Fibroblast of pulmonary artery (primary cell): Measurements from ENCODE around the gene GNAI1.

Experiments used
- DNase-seq: peaks from one replicate; pipeline ENCODE4 v3.0.0-alpha.2; 2010; ENCODE audit warnings: low read depth
- H3K4me3 ChIP-seq: replicated peaks from 2 replicates; pipeline ENCODE4 v1.5.1; 2011; ENCODE audit warnings: low read depth, mild to moderate bottlenecking, control low read depth, low read length, moderate library complexity
- CTCF ChIP-seq: IDR thresholded peaks from 2 replicates; pipeline ENCODE4 v1.5.1; 2011; ENCODE audit warnings: mild to moderate bottlenecking, control low read depth, low read length, inconsistent platforms; ENCODE audit errors: missing control alignments

GNAI1 gene

DNA sequence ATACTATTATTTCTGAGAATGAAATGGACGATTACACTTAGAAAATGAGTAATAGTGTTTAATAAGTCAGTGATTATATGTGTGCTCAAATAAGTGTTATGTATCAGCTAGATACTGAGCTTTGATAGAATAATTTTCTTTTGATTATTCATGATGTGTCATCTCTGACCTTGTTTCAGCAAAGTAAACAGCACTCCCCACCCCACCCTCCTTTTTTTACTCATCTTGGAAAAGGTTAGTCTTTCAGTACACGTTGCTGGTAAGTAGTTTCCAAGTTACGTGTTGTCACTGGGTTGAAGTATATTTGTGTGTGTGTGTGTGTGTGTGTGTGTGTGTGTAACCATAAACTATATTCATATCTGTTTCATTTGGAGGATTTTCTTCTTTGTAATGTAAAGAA lies 84.1 kb downstream of the GNAI1 start:
- TF ChIP-seq CTCF, result no peak
- DNase-seq, result peak; percentile 41
- no peak overlapping the region for H3K4me3 ChIP-seq

- TF ChIP-seq CTCF, result no peak
- H3K4me3 ChIP-seq, result no peak overlapping the region
- no peak for DNase-seq
Observed at GRCh38 chr7:80220022-80220634, 85.5 kb downstream of the GNAI1 start.

DNA sequence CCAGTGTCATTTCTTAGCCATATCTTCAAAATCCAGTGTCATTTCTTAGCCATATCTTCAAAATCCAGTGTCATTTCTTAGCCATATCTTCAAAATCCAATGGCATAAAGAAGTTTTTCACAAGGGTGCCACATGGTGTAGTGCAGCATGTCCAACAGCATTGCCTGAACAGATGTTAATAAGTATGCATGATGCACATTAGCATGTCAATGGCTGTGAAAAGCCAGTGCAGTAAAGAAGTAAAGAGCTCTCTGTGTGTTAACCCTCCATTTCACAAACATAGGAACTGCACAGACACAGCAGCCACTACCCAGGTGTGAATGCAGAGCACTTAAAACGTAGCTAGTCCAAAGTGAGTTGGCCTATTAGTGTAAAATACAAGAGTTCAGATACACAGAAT lies 89.8 kb downstream of the GNAI1 start:
- DNase-seq, result no peak
- H3K4me3 ChIP-seq, result no peak overlapping the region
- no peak for TF ChIP-seq CTCF

DNA sequence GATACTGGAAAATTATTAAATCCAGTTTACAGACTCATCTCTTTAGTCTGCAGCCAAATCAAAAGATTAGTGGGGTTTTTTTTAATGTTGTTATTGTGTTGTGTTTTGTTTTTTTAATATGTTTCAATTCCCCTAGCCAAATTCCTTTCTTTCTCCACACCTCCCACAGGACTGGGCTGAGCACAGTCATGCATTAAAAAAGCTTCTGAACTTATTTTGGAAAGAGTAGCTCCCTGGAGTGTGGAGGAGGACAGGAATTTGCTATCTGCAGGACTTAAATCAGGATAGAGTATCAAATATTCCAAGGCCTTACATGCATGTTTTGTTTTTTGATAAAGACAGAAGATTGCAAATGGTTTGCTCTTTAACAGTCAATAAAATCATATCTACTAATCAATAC lies 90.7 kb downstream of the GNAI1 start:
- DNase-seq, result peak; percentile 31
- TF ChIP-seq CTCF, result no peak
- no peak overlapping the region for H3K4me3 ChIP-seq

GRCh38 chr7:80226629-80227028 lies 92.0 kb downstream of the GNAI1 start:
- TF ChIP-seq CTCF, result no peak
- no peak for DNase-seq
- H3K4me3 ChIP-seq, result no peak overlapping the region

GRCh38 chr7:80230327-80230726 lies 95.7 kb downstream of the GNAI1 start:
- no peak for DNase-seq
- TF ChIP-seq CTCF, result no peak
- H3K4me3 ChIP-seq, result no peak overlapping the region

GRCh38 chr7:80231707-80232106 lies 97.1 kb downstream of the GNAI1 start:
- peak; percentile 60 for DNase-seq
- TF ChIP-seq CTCF, result no peak
- H3K4me3 ChIP-seq, result no peak overlapping the region
